DOHH2 (cell line): ENCODE measurements around the gene ARL15.

ENCODE experiments used
- H3F3A ChIP-seq: fragments of 200-600 bp; sonication (generic), shearing (Covaris generic); 2 replicates; pipeline ENCODE4 v1.6.0; 2016; ENCODE audit warnings: antibody characterized with exemption, mild to moderate bottlenecking; ENCODE audit not compliant: control insufficient read depth, insufficient read depth
- H3K27ac ChIP-seq: fragments of 200-600 bp; sonication (generic); 2 replicates; pipeline ENCODE4 v1.5.1; 2014; ENCODE audit warnings: low read depth, mild to moderate bottlenecking, low read length, moderate library complexity
- H3K27me3 ChIP-seq: fragments of 200-600 bp; sonication (generic); 2 replicates; pipeline ENCODE4 v1.6.1; 2014; ENCODE audit warnings: mild to moderate bottlenecking, low read length, mixed read lengths; ENCODE audit not compliant: control insufficient read depth
- H3K36me3 ChIP-seq: fragments of 200-600 bp; sonication (generic); 2 replicates; pipeline ENCODE4 v1.6.1; 2014; ENCODE audit warnings: mild to moderate bottlenecking, low read length, moderate library complexity, mixed read lengths; ENCODE audit not compliant: control insufficient read depth
- H3K4me1 ChIP-seq: fragments of 200-600 bp; sonication (generic); 2 replicates; pipeline ENCODE4 v1.6.1; 2014; ENCODE audit warnings: mild to moderate bottlenecking, low read length, mixed read lengths; ENCODE audit not compliant: control insufficient read depth
- H3K4me2 ChIP-seq: fragments of 200-600 bp; sonication (generic); 2 replicates; pipeline ENCODE4 v1.6.0; 2014; ENCODE audit warnings: mild to moderate bottlenecking, low read length, moderate library complexity
- H3K4me3 ChIP-seq: fragments of 200-600 bp; sonication (generic); 2 replicates; pipeline ENCODE4 v1.5.1; 2014; ENCODE audit warnings: mild to moderate bottlenecking, low read length, mixed read lengths
- H3K79me2 ChIP-seq: fragments of 200-600 bp; sonication (generic); 2 replicates; pipeline ENCODE4 v1.6.1; 2014; ENCODE audit warnings: mild to moderate bottlenecking, low read length, mixed read lengths; ENCODE audit not compliant: control insufficient read depth
- H3K9me2 ChIP-seq: fragments of 200-600 bp; sonication (generic); replicated peaks from 2 replicates; pipeline ENCODE4 v1.6.1; 2014; ENCODE audit warnings: mild to moderate bottlenecking, low read length, mixed read lengths; ENCODE audit not compliant: control insufficient read depth
- H3K9me3 ChIP-seq: fragments of 200-600 bp; sonication (generic); 2 replicates; pipeline ENCODE4 v1.6.1; 2014; ENCODE audit warnings: antibody characterized with exemption, low read length, mixed read lengths; ENCODE audit not compliant: control insufficient read depth, insufficient read depth
- H4K20me1 ChIP-seq: fragments of 200-600 bp; sonication (generic); 2 replicates; pipeline ENCODE4 v1.6.0; 2014; ENCODE audit warnings: low read depth, mild to moderate bottlenecking, antibody characterized with exemption, low read length, moderate library complexity; ENCODE audit not compliant: control insufficient read depth, insufficient read depth
- EZH2phosphoT487 ChIP-seq: fragments of 200-600 bp; sonication (generic); IDR thresholded peaks from 2 replicates; pipeline ENCODE4 v1.6.1; 2017; ENCODE audit warnings: borderline replicate concordance, mild to moderate bottlenecking, antibody characterized with exemption, low read length, moderate library complexity, mixed read lengths
- TF ChIP-seq, protein P1 (sequence below): fragments of 200-600 bp; sonication (generic); IDR thresholded peaks from one replicate; pipeline ENCODE4 v1.5.1; 2014; ENCODE audit warnings: antibody characterized with exemption, mild to moderate bottlenecking, low read depth, low read length; ENCODE audit not compliant: poor library complexity, severe bottlenecking

ARL15 gene

DNA sequence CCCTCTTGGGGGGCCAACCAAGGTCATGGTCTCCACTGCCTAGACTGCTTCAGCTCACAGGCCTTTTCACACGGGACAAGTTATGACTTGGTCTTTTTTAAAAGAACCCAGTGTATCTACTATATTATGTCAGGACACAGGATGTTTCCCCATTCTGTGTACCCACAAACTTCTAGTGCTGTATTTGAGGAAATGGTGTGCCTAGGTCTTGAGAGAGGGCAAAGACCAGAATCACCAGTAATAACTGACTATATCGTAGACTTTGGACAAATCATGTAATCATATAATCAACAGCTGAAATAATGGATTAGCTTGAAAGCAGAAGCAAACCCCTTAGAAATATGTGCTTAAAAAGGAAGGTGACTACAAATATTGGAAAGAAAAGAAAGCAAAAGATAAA, 133.3 kb downstream of the ARL15 start:
- H3K36me3 ChIP-seq = no peaks in the 10 kb centered on the region
- no peak overlapping the region for H3K4me2 ChIP-seq
- no peaks in the 10 kb centered on the region for H3K27me3 ChIP-seq
- no peaks in the 10 kb centered on the region for H3K79me2 ChIP-seq
- no peaks in the 10 kb centered on the region for H3K9me3 ChIP-seq
- TF ChIP-seq EZH2phosphoT487 = no peak
- TF ChIP-seq, protein P1, sequence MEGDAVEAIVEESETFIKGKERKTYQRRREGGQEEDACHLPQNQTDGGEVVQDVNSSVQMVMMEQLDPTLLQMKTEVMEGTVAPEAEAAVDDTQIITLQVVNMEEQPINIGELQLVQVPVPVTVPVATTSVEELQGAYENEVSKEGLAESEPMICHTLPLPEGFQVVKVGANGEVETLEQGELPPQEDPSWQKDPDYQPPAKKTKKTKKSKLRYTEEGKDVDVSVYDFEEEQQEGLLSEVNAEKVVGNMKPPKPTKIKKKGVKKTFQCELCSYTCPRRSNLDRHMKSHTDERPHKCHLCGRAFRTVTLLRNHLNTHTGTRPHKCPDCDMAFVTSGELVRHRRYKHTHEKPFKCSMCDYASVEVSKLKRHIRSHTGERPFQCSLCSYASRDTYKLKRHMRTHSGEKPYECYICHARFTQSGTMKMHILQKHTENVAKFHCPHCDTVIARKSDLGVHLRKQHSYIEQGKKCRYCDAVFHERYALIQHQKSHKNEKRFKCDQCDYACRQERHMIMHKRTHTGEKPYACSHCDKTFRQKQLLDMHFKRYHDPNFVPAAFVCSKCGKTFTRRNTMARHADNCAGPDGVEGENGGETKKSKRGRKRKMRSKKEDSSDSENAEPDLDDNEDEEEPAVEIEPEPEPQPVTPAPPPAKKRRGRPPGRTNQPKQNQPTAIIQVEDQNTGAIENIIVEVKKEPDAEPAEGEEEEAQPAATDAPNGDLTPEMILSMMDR = no peak
- H3K4me1 ChIP-seq = peaks cover 8% of the 10 kb centered on the region
- no peak overlapping the region for H3K27ac ChIP-seq
- no peaks in the 10 kb centered on the region for H4K20me1 ChIP-seq
- no peak overlapping the region for H3K4me3 ChIP-seq
- H3F3A ChIP-seq = no peaks in the 10 kb centered on the region
- H3K9me2 ChIP-seq = no peaks in the 10 kb centered on the region

DNA sequence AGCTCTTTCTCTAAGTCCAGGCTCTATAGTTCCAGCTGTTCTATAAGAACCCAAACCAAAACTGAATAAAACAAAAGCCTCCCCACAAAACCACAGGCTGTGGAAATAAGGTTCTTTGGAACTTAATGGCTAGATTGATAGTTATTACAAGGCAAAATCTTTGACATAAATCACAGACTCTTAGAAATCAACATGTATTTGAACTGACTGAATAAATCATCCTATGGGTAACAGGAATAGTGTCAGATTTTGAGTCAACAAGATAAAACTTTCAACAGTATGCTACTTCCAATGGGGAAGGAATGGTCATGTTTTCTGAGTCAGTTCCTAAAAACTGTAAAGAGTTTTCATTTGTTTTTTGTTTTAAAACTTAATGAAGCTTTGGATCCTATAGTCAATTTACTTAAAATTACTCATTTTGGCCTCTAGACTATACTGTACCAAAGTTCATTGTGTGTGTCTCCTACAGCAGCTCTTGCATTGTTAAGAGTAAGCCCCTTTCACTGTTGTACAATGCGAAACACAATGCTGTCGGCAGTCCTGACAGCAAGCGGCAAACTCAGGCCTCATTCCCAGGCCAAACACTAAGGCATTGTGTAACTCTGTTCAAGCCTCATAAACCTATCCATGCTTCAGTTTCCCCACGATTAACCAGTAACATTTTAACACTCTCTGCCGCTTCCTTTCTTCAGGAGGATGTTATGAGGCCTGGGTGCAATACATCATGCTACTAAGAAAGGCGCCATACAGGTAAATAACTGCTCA, 134.1 kb downstream of the ARL15 start:
- TF ChIP-seq, protein P1 = no peak
- TF ChIP-seq EZH2phosphoT487 = no peak
- Histone ChIP-seq H3K27ac (no peak overlapping the region), H3K27me3 (no peaks in the 10 kb centered on the region)

DNA sequence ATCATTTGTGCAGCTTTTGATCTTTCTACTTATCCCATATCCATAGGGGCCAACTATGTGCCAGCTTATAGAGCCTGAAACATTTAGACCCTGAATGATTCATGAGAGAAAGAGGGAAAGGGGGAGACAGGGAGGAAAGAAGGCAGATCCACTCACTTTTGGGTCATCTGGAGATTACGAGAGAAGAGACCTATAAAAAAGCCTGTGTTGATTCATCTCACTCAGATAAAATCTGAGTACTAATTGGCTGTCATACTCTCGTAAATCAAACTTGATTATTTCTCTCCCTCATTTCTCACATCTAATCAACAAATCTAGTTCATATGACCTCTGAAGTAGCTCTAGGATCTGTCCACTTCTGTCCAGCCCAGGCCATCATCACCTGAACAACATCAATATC, 137.1 kb downstream of the ARL15 start:
- Histone ChIP-seq H3K27ac (no peak overlapping the region), H3K4me2 (no peak overlapping the region)

More for the DNA sequence above, 134.1 kb downstream of the ARL15 start:
- Histone ChIP-seq H3F3A (no peaks in the 10 kb centered on the region), H3K79me2 (no peaks in the 10 kb centered on the region), H3K4me1 (peaks cover 14% of the 10 kb centered on the region), H4K20me1 (no peaks in the 10 kb centered on the region), H3K4me2 (no peak overlapping the region), H3K9me2 (no peaks in the 10 kb centered on the region), H3K36me3 (no peaks in the 10 kb centered on the region), H3K9me3 (no peaks in the 10 kb centered on the region), H3K4me3 (no peak overlapping the region)

More for the DNA sequence above, 137.1 kb downstream of the ARL15 start:
- Histone ChIP-seq H3K9me2 (no peaks in the 10 kb centered on the region), H3K4me3 (no peak overlapping the region), H3K27me3 (no peaks in the 10 kb centered on the region), H4K20me1 (no peaks in the 10 kb centered on the region), H3K36me3 (no peaks in the 10 kb centered on the region), H3K4me1 (peaks cover 23% of the 10 kb centered on the region), H3F3A (no peaks in the 10 kb centered on the region), H3K9me3 (no peaks in the 10 kb centered on the region), H3K79me2 (no peaks in the 10 kb centered on the region)
- TF ChIP-seq, protein P1 = no peak
- no peak for TF ChIP-seq EZH2phosphoT487
